Neural progenitor cell (in vitro differentiated cells): ENCODE measurements around the gene TNPO2. TPM values are rescaled to one million over a fixed set of nuclear protein-coding genes. Genes with fewer than 3 reads are reported as not detected.

Experiments
- DNase-seq: peaks from one replicate; pipeline ENCODE4 v3.0.0-alpha.2; 2016; ENCODE audit warnings: low spot score
- H2AFZ ChIP-seq: fragments of 200-600 bp; sonication (generic); replicated peaks from 2 replicates; pipeline ENCODE4 v1.6.1; 2016; ENCODE audit warnings: antibody characterized with exemption
- H3F3A ChIP-seq: fragments of 200-600 bp; sonication (generic); 2 replicates; pipeline ENCODE4 v1.6.1; 2016; ENCODE audit warnings: antibody characterized with exemption, low read depth
- H3K27ac ChIP-seq: fragments of 200-600 bp; sonication (generic); 2 replicates; pipeline ENCODE4 v1.5.1; 2016; ENCODE audit warnings: mild to moderate bottlenecking
- H3K27me3 ChIP-seq: fragments of 200-600 bp; sonication (generic); 2 replicates; pipeline ENCODE4 v1.6.1; 2016; ENCODE audit warnings: mild to moderate bottlenecking, moderate library complexity
- H3K36me3 ChIP-seq: fragments of 200-600 bp; sonication (generic); 2 replicates; pipeline ENCODE4 v1.5.1; 2016
- H3K4me1 ChIP-seq: fragments of 200-600 bp; sonication (generic); 2 replicates; pipeline ENCODE4 v1.6.1; 2016; ENCODE audit warnings: mixed run types
- H3K4me2 ChIP-seq: fragments of 200-600 bp; sonication (generic); 2 replicates; pipeline ENCODE4 v1.6.1; 2016
- H3K4me3 ChIP-seq: fragments of 200-600 bp; sonication (generic); 2 replicates; pipeline ENCODE4 v1.5.1; 2016
- H3K79me2 ChIP-seq: fragments of 200-600 bp; sonication (generic); 2 replicates; pipeline ENCODE4 v1.6.1; 2016; ENCODE audit warnings: low read depth
- H3K9ac ChIP-seq: fragments of 200-600 bp; sonication (generic); 2 replicates; pipeline ENCODE4 v1.6.1; 2016
- H3K9me3 ChIP-seq: fragments of 200-600 bp; sonication (generic); 2 replicates; pipeline ENCODE4 v1.5.1; 2016; ENCODE audit warnings: low read depth
- H4K20me1 ChIP-seq: fragments of 200-600 bp; sonication (generic); 2 replicates; pipeline ENCODE4 v1.6.1; 2016; ENCODE audit warnings: low read depth
- H3K27ac Mint-ChIP-seq: 3 replicates; pipeline ENCODE4 v1.8.0; 2021; ENCODE audit warnings: mixed read lengths
- H3K27me3 Mint-ChIP-seq: 2 replicates; pipeline ENCODE4 v1.8.0; 2022; ENCODE audit warnings: low read depth, mild to moderate bottlenecking, inconsistent platforms, moderate library complexity, mixed read lengths; ENCODE audit not compliant: insufficient read depth
- H3K36me3 Mint-ChIP-seq: 3 replicates; pipeline ENCODE4 v1.8.0; 2021; ENCODE audit warnings: mixed read lengths
- H3K4me1 Mint-ChIP-seq: 3 replicates; pipeline ENCODE4 v1.8.0; 2021; ENCODE audit warnings: mixed read lengths
- H3K4me3 Mint-ChIP-seq: 3 replicates; pipeline ENCODE4 v1.8.0; 2021; ENCODE audit warnings: mild to moderate bottlenecking, moderate library complexity, mixed read lengths
- H3K9me3 Mint-ChIP-seq: 3 replicates; pipeline ENCODE4 v1.8.0; 2020; ENCODE audit warnings: mixed read lengths
- CTCF ChIP-seq: fragments of 200-600 bp; sonication (generic); IDR thresholded peaks from 2 replicates; pipeline ENCODE4 v1.5.1; 2017; ENCODE audit warnings: antibody characterized with exemption, mild to moderate bottlenecking
- EZH2 ChIP-seq: fragments of 200-600 bp; sonication (generic); IDR thresholded peaks from 2 replicates; pipeline ENCODE4 v1.6.1; 2017; ENCODE audit warnings: antibody characterized with exemption, mild to moderate bottlenecking, moderate library complexity
- EZH2phosphoT487 ChIP-seq: fragments of 200-600 bp; sonication (generic); IDR thresholded peaks from 2 replicates; pipeline ENCODE4 v1.6.1; 2017; ENCODE audit warnings: antibody characterized with exemption
- total RNA-seq: library from RNA; depleted of rRNA; stranded (reverse); fragments of >200 nt; gene quantifications from 2 replicates; pipeline ENCODE4 v1.2.3, GENCODE V29; 2015; ENCODE audit warnings: low replicate concordance

Gene TNPO2
- total RNA-seq, 1 donor from 2014 or later, result 58.1 TPM

- DNase-seq, result no peak
- peaks cover 34% of the 10 kb centered on the region for H3F3A ChIP-seq
- peaks cover 9% of the 10 kb centered on the region for H3K27me3 Mint-ChIP-seq
- H3K4me3 ChIP-seq, result peak overlapping the region; percentile 87
- no peaks in the 10 kb centered on the region for H3K27me3 ChIP-seq
- H3K79me2 ChIP-seq, result peaks cover 43% of the 10 kb centered on the region
- peaks cover 7% of the 10 kb centered on the region for H3K4me1 ChIP-seq
- H3K9me3 ChIP-seq, result no peaks in the 10 kb centered on the region
- no peak overlapping the region for H2AFZ ChIP-seq
- no peaks in the 10 kb centered on the region for H3K36me3 ChIP-seq
- no peak overlapping the region for H3K27ac ChIP-seq
- H4K20me1 ChIP-seq, result no peaks in the 10 kb centered on the region
- peaks cover 9% of the 10 kb centered on the region for H3K36me3 Mint-ChIP-seq
- H3K4me3 Mint-ChIP-seq, result peak overlapping the region; percentile 97
- peaks cover 35% of the 10 kb centered on the region for H3K4me1 Mint-ChIP-seq
- peak overlapping the region; percentile 92 for H3K4me2 ChIP-seq
- TF ChIP-seq EZH2phosphoT487 (no peak), CTCF (no peak), EZH2 (no peak)
- H3K9ac ChIP-seq, result no peak overlapping the region
- H3K27ac Mint-ChIP-seq, result no peak overlapping the region
- no peaks in the 10 kb centered on the region for H3K9me3 Mint-ChIP-seq
These were observed 55.9 kb downstream of the TNPO2 start for GRCh38 chr19:12667731-12668302.

GRCh38 chr19:12666265-12667048 lies 57.3 kb downstream of the TNPO2 start, which contains the start of the genes MAN2B1 and WDR83:
TSS of gene MAN2B1 (minus strand) at chr19:12666742. CDS start at chr19:12666701, 41 bp downstream.
TSS of gene WDR83 (plus strand) at chr19:12666807. CDS start at chr19:12669791, 2,984 bp downstream.
- H3K27ac ChIP-seq, result no peak within 1 kb of the TSS
- H3K27ac Mint-ChIP-seq, result peak within 1 kb of the TSS; percentile 66
- peaks cover 5% of the 10 kb centered on the region for H3K36me3 Mint-ChIP-seq
- peaks cover 7% of the 10 kb centered on the region for H3K4me1 ChIP-seq
- H3K4me3 ChIP-seq, result peak within 1 kb of the TSS; percentile 87
- H3K36me3 ChIP-seq, result no peaks in the 10 kb centered on the region
- H3K27me3 Mint-ChIP-seq, result peaks cover 9% of the 10 kb centered on the region
- peaks cover 43% of the 10 kb centered on the region for H3K79me2 ChIP-seq
- H3K9me3 Mint-ChIP-seq, result no peaks in the 10 kb centered on the region
- peaks cover 25% of the 10 kb centered on the region for H3F3A ChIP-seq
- no peaks in the 10 kb centered on the region for H3K27me3 ChIP-seq
- peak within 1 kb of the TSS; percentile 75 for H3K9ac ChIP-seq
- H3K9me3 ChIP-seq, result no peaks in the 10 kb centered on the region
- no peaks in the 10 kb centered on the region for H4K20me1 ChIP-seq
- no peak for TF ChIP-seq EZH2phosphoT487
- TF ChIP-seq EZH2, result no peak
- no peak for TF ChIP-seq CTCF
- peak; percentile 94 for DNase-seq
- H3K4me1 Mint-ChIP-seq, result peaks cover 30% of the 10 kb centered on the region
- peak within 1 kb of the TSS; percentile 87 for H3K4me2 ChIP-seq
- peak within 1 kb of the TSS; percentile 97 for H3K4me3 Mint-ChIP-seq
- peak within 1 kb of the TSS; percentile 11 for H2AFZ ChIP-seq

GRCh38 chr19:12665671-12666264 lies 58.0 kb downstream of the TNPO2 start:
- H3K27ac ChIP-seq, result no peak overlapping the region
- Mint-ChIP-seq H3K27me3 (peaks cover 9% of the 10 kb centered on the region), H3K27ac (no peak overlapping the region), H3K36me3 (peaks cover 5% of the 10 kb centered on the region), H3K9me3 (no peaks in the 10 kb centered on the region), H3K4me3 (peak overlapping the region; percentile 97), H3K4me1 (peaks cover 30% of the 10 kb centered on the region)
- peak overlapping the region; percentile 87 for H3K4me3 ChIP-seq
- H4K20me1 ChIP-seq, result no peaks in the 10 kb centered on the region
- peak overlapping the region; percentile 87 for H3K4me2 ChIP-seq
- no peaks in the 10 kb centered on the region for H3K36me3 ChIP-seq
- TF ChIP-seq EZH2phosphoT487, result no peak
- TF ChIP-seq EZH2, result no peak
- TF ChIP-seq CTCF, result no peak
- peaks cover 41% of the 10 kb centered on the region for H3K79me2 ChIP-seq
- H3K9me3 ChIP-seq, result no peaks in the 10 kb centered on the region
- no peak for DNase-seq
- no peaks in the 10 kb centered on the region for H3K27me3 ChIP-seq
- peaks cover 7% of the 10 kb centered on the region for H3K4me1 ChIP-seq
- peak overlapping the region; percentile 11 for H2AFZ ChIP-seq
- H3F3A ChIP-seq, result peaks cover 20% of the 10 kb centered on the region
- peak overlapping the region; percentile 75 for H3K9ac ChIP-seq
